ENCODE measurements around the gene THPO.

THPO gene

DNA sequence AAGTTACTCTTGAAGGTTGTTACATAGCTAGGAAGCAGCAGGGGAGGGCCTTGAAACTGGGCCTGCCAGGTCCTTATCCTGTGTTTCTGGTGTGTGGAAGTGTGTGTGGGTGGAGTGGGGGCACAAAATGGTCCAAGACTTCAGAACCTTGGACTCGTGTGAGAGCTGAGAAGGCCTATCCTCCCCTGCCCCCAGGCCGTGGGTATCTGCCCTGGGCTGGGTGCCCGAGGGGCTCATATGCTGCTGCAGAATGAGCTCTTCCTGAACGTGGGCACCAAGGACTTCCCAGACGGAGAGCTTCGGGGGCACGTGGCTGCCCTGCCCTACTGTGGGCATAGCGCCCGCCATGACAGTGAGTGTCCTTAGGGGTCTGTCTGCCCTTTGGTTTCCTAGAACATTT lies 6.3 kb upstream of the THPO start:
- DNase-seq, result no peak

DNA sequence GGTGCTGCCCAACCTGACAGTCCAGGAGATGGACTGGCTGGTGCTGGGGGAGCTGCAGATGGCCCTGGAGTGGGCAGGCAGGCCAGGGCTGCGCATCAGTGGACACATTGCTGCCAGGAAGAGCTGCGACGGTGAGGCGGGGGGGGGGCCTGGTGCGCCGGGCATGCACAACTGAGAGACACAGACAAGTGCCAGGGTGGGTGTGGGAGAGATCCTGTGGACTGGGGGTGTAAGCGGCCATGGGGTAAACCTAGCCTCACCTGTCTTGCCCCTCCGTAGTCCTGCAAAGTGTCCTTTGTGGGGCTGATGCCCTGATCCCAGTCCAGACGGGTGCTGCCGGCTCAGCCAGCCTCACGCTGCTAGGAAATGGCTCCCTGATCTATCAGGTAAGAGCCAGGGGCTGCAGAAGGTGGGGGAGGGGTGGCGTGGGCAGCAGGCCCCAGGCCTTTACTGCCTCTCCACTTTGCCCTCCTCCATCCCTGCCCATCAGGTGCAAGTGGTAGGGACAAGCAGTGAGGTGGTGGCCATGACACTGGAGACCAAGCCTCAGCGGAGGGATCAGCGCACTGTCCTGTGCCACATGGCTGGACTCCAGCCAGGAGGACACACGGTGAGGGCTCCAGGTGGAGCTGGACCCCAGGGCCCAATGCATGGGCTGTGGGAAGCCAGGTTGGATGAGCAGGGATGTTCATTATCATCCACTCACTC lies 5.2 kb upstream of the THPO start:
- DNase-seq, result no peak

DNA sequence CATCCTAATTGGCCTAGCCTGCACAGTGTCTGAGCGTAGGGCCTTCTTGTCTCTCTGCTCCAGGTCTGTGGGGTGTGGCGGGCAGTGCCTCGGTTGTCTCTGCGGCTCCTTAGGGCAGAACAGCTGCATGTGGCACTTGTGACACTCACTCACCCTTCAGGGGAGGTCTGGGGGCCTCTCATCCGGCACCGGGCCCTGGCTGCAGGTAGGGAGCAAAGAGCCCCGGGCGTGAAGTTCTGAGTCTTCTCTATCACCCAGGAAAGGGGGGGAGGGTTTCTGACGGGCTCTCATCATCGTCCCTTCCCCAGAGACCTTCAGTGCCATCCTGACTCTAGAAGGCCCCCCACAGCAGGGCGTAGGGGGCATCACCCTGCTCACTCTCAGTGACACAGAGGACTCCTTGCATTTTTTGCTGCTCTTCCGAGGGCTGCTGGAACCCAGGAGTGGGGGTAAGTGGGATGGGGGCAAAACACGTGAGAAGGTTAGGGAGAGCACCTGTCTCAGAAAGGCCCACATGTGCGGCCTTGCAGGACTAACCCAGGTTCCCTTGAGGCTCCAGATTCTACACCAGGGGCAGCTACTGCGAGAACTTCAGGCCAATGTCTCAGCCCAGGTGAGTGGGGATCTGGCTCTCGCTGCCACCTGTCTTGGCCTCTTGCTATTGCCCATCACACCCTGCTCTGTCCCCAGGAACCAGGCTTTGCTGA lies 4.5 kb upstream of the THPO start:
- DNase-seq, result no peak

DNA sequence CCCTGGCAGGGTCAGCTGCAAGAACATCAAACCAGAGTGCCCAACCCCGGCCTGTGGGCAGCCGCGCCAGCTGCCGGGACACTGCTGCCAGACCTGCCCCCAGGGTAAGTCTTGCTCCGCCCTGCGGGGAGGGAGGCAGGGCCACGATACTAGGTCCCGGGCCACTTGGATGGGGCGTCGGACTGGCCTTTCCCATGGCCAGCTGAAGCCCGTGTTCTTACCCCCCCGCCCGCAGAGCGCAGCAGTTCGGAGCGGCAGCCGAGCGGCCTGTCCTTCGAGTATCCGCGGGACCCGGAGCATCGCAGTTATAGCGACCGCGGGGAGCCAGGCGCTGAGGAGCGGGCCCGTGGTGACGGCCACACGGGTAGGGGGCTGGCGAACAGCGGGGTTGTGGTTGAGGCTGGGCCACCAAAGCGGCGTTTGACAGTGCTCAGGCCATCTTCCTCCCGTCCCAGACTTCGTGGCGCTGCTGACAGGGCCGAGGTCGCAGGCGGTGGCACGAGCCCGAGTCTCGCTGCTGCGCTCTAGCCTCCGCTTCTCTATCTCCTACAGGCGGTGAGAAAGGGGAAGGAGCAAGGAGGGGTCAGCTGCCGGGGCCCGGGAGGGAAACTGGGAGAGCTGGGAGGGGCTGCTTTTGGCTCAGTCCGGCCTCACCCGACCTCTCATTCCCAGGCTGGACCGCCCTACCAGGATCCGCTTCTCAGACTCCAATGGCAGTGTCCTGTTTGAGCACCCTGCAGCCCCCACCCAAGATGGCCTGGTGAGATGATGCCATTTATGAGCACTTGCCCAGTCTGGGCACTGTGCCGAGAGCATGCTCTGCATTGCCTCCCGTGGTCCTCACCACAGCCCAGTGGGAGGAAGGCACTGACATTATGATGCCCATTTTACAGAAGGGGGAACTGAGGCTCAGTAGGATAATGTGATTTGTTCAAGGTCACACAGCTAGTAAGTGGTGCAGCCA lies 3.5 kb upstream of the THPO start:
- DNase-seq, result peak in 1 of 2 donors; percentile 24

DNA sequence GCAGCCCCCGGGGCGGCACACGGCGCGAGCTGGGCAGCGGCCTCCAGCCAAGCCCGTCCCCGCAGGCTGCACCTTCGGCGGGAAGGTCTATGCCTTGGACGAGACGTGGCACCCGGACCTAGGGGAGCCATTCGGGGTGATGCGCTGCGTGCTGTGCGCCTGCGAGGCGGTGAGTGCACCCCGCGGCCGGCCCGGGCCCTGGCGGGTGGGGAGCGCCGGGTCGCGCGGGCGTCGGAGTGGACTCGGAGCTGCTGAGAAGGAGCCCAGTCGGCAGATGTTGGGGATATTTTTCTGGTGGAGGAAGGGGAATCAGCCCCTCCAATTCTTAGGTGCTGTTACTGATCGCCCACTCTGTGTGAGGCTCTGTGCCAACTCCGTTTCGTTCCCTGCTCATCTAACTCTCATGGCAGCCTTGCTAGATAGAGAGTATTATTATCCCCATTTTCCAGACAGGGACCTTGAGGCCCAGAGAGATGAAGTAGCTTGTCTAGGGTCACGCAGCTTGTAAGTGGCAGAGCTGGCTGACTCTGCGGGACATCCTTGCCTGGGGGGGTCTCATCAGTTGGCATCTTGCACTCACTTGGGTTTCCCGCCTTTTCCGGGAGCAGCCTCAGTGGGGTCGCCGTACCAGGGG lies 2.7 kb upstream of the THPO start:
- no peak for DNase-seq

DNA sequence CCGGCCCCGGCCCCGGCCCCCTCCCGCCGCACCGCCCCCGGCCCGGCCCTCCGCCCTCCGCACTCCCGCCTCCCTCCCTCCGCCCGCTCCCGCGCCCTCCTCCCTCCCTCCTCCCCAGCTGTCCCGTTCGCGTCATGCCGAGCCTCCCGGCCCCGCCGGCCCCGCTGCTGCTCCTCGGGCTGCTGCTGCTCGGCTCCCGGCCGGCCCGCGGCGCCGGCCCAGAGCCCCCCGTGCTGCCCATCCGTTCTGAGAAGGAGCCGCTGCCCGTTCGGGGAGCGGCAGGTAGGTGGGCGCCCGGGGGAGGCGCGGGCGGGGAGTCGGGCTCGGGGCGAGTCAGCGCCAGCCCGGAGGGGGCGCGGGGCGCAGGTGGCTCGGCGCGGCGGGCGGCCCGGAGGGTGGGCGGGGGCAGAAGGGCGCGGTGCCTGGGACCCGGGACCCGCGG lies 2.2 kb upstream of the THPO start:
- peak in 1 of 2 donors; percentile 22 for DNase-seq

DNA sequence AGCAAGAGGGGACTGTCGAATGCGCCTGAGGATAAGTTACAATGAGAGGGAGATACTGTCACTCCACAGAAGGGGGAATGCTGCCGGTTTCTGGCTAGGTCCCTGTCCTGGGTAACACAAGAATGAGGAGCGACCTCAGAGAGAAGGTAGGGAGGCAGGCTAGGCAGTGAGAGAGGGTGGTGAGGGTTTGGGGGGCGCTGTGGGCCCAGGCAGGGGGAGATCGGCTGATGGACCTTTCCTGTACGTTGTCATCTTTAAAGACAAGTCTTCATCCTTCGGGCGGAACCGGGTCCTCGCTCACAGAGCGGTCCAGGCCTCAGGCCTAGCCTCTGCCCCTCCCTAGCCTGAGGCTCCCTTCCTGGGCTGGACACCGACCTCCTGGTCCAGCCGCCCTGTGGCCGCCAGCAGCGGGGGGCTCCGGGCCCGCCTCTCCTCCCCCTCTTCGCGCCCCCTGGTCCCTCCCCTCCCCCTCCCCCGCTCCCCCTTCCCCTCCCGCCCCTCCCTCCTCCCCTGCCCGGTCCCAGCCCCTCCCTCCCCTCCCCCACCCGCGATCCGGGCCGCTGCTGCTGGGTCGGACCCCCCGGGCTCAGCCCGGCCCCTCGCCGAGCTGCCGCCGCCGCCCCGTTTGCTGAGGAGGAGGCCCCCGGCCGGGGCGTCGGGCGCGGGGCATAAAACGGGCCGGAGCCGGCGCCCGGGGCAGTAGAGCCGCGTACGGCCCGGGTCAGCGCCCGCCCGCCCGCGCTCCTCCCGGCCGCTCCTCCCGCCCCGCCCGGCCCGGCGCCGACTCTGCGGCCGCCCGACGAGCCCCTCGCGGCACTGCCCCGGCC lies 1.6 kb upstream of the THPO start, which contains the start of gene CHRD:
TSS of gene CHRD (plus strand) at position 697 of the 827 bp plus-strand sequence. CDS start 265 bp downstream, outside the sequence.
- DNase-seq, result no peak

DNA sequence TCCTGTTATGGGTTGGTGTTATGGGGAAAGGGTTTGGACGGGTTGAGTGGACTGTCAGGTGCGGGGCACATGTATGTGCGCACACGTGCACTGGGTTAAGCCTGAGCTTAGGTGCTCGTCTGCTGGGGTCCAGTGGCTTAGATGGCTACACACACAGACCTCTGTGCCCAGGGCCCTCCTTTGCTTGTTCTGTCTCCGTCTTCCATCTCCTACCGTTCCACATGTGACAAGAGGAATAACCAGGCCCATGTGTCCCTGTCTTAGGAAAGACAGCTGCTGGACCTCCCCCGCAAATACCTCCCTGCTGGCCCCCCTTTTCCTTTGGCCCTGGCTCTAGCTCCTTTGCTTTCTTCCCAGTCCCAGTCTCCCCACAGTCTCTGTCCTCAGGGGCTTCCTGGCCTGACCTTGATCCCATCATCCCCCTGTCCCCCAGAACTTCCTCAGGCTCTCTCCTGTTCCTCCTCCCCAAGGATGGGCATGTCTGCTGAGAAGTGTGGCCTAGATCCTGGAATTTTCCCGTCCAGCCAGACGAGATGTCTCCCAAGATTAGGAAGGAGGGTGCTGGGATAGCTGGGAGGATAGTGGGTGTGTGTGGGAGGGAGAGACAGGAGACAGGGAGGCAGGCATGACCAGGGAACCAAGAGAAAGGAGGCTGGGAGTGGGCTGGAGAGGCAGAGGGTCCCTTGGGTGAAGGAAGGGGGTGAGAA lies 797 bp upstream of the THPO start:
- no peak for DNase-seq

DNA sequence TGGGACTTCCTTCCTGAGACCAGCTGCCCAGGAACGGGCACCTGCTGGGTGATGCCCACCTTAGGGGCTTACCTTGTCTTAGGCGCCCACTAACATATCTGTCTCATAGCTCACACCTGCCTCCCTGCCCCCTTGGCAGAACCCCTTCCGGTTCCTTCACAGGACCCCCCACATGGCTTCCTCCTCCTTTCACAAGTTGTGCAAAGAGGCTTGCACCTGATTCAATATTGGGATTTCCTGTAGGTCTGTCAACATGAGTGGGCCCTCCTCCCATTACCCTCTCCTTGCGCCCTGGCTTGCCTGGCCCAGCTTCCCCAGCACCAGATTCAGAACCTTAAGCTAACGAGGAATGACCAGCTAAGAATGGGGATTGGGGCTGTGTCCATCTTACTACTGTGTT lies 633 bp downstream of the THPO start:
- no peak for DNase-seq

DNA sequence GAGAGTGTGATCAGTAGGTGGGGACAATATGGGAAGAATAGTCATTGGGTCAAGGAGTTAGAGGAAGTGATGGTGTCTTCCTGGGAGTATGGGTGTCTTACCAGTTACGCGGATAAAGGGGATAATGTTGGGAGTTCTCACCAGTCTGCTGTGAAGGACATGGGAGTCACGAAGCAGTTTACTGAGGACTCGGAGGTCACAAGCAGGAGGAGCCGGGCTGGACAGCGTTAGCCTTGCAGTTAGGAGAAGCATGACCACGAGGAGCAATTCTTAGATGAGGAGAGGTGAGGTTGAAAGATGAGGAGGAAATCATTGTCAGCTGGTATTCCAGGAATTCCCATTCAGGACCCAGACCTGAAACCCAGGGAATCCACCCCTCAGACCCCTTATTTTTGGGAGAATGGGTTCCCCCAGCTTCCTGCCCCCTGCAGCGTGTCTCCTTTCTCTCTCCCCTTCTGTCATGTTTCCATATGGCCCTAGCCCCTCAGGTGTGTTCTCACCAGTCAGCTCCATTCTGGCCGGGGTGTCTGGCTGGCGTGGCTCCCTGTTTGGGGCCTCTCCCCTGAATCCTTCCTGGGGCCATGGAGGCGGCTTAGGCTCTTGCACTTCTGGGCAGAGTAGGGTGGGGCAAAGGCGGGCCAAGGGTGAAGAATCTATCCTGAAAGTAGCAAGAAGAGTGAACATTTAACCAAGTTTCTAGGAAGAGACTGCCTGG lies 2.1 kb downstream of the THPO start:
- no peak for DNase-seq

DNA sequence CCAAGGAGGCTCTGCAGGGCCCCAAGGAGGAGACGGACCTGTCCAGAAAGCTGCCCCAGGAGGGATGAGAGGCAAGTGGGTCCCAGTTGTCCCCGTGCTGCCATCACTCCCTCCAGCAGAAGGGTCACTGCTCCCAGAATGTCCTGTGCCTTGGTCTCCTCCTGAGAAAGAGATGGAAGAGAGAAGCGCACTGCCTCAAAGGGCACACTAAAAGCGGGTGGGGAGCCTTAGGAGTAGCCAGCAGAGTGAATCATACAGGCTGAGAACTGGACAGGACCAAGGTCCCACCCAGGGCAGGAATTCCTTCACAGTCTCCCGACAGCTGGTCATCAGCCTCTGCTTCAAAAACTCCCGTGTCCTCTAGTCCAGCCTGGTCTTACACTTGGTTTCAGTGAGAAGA lies 4.6 kb downstream of the THPO start:
- DNase-seq, result no peak

DNA sequence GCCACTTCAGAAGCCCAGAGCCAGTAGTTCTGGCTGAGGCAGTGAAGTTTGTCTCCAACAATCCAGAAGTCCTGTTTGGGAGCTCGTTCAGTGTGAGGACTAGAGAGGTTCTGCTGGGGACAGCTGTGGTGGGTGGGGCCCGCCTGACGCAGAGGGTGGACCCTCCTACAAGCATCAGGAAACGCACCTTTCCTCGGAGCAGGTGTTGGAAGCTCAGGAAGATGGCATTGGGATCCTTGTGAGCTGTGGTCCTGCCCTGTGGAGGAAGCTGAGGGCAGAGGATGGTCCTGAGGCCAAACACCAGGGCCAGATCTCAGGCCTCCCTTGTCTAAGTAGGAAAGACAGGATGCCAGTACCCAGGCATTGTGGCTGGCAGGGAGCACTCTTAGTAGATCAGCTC lies 5.1 kb downstream of the THPO start:
- DNase-seq, result no peak

DNA sequence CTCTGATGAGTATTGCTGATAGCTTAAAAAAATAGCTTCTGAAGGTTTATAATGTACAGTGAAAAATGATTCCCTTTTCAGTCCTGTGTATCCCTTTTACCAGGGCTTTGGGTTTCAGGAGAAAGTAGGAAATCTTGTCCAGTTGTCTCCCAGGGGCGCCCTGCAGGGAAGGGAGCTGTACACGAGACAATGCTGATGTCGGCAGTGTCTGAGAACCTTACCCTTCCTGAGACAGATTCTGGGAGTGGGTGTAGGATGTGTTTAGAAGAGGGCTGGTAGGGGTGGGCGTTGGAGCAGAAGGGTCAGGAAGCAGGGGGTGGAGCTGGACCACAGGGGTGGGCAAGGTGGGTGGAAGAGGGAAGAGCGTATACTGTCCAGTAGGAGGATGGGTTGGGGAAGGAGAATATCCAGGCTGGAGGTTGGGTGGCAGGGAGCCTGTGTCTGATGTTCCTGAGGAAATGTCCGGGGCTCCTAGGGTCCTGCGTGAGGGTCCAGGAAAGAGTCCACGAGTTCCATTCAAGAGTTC lies 5.6 kb downstream of the THPO start:
- DNase-seq, result no peak

DNA sequence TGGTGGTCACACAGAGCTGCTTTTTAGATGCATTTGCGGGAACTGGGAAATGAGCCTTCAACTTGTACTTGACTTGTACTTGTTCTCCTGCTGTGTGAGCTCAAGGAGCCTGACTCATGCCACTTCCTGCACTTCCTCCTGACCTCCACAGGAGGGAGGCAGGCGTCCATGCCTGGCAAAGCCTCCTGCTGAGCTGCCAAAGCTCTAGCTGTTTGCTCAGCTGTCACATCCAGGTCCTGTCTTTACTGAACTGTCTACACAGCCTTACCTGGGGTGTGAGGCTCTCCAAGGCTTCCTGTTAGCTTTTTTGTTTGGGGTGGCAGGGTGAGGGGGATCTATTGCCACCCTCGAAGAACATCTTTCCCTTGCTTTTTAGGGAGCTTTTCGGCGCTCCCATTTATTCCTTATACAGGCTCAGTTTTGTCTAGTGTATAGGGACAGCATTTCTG lies 6.4 kb downstream of the THPO start:
- DNase-seq, result peak; percentile 64 to 69

DNA sequence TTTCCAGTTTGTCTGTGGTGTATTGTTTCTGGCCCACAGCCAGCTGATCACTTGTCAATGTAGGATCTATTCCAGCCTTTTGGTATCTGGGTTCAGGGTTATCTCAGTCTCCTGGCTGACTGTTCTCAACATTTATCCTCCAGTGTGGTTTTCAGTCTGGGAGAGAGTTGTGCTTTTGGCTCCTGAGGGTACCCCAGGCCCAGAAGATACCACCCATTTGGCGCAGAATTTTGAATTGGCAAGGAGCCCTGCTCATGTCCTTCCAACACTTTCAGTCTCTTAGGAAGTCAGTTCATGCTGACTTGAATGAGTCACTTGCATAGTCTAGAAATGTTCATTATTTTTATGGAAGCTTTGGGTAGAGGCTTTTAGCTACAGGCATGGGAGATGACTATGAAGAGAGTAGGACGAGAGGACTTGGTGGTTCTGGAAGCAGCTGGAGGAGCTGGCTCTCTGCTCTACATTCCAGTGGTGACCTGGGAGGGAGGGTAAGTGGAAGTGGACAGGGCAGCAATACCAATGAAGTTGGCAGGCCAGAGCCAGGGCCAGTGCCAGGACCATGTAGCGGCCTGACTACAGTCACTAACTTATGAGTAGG lies 9.3 kb downstream of the THPO start:
- DNase-seq, result no peak

DNA sequence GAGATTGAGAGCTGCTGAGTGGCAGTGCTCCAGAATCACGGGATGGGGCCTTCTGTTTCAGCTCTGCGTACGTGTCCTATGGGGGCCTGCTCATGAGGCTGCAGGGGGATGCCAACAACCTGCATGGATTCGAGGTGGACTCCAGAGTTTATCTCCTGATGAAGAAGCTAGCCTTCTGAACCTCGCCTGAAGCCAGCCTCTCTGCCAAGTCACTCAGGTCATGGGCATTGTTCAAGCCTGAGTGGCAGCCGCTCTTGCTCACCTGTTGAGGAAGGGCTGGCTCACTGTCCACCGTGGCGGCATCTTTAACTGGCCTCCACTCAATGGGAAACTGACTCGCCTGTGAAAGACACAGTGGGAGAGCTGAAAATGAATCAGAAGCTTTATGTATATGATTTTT lies 9.9 kb downstream of the THPO start:
- DNase-seq, result no peak

DNA sequence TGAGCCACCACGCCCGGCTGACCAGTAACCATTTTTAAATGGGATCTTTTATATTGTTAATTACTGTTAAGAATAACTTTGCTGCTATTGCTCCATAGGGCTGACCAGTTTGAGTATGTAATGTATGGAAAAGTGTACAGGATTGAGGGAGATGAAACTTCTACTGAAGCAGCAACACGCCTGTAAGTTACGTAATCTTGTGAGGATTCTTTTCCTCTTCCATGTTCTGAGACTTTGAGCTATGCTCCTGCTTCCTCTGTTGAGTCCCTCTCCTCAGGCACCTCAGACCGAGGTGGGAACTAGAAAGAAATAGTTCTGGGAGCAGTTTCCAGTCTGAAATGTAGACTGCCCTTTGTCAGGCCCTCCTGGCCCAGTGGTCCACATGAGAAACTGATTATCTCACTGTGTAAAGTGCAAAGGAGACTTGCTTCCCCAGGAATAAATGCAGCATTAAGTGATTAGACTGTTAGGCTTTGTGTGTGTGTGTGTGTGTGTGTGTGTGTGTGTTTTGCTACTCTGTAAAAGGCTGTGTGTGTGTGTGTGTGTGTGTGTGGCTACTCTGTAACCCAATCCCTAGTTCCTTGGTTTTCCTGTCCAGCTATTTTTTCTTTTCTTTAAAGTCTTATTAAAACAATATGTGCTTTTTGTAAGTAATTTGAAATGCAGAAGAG lies 11.3 kb downstream of the THPO start:
- DNase-seq, result no peak

DNA sequence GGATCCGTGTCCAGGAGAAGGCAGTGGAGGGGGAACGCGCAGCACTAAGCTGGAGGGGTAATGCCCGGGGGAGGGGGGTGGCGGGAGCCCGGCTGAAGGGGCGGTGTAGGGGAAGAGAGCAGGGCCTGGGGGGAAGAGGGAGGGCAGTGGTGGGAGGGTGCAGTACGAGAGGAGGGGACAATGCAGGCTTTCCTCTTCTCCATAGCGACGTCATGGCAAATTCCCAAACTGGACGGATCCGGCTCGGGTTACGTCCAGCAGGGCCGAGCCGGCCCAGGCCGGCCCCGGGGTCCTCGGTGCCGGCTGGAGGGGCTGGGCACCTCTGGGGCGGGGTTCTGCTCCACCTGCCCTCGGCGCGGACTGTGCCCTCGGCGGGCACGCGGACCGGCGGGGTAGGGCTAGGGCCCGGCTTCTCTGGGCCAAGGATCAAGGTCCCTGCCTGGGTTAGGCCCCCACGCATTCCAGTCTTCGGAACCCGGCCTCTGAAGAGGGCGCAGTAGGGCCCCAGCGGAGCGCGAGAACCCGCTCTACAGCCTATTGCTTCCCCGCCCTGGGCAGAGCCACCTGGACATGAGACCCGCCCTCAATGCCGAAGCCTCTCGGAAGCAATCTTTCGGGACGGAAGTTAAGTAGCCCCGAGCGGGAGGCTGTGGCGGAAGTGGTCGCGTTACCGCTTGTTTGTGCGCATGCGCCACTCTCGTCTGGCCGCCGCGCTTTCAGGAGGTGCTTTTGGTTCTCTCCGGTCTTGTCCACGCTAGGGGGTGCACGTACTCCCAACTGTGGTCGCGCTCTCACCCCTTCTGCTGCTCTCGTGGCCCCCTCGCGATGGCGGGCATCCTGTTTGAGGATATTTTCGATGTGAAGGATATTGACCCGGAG lies 15.1 kb downstream of the THPO start:
- DNase-seq, result peak; percentile 94 to 96
